GM19468 (cell line): ENCODE data around the gene HDAC7.

Experiments used
- ATAC-seq: cut with Tn5 transposase; IDR thresholded peaks from one replicate; pipeline ENCODE4 v1.9.1; 2021; ENCODE audit warnings: mild to moderate bottlenecking, moderate library complexity, moderate number of reproducible peaks; ENCODE audit not compliant: unreplicated experiment; ENCODE audit errors: extremely low read depth

Gene HDAC7

DNA sequence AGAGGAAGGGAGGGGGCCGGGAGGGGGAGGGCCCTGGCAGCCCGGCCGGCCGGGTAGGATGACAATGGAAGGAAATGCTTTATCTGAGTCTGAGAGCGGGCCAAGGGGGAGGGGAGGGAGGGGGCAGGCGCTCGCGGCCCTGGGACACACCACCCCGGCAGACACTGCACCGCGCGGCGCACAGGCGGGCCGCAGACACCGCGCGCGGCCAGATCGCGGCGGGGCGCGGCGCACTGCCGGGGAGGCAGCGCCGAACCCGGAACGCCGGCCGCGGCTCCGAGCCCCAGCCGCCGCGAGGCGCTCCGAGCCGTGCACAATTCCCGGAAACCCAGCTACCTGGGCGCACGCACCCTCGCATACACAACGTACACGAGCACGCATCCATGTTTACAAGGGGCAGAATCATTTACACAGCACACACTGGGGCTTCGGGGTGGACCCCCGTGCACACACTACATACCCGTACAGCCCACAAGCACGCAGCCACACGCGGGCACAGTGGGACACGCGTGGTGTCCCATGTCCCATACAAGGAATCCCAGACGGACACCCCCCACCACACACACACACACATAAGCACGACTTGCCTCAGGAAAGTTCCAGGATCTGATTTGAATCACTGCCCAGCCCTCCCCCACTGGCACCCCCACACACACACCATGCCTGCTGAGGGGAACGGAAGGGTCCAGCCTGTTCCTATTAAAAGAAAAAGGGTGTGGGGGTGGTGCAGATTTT lies at the start of gene HDAC7:
HDAC7 (minus strand) TSS at position 8 of the 735 bp plus-strand sequence. CDS start 118 bp downstream, outside the sequence.
- ATAC-seq = no peak

GRCh38 chr12:47868552-47869031 lies 48.9 kb upstream of the HDAC7 start:
- ATAC-seq = peak; percentile 51

GRCh38 chr12:47868041-47868440 lies 48.3 kb upstream of the HDAC7 start:
- no peak for ATAC-seq

DNA sequence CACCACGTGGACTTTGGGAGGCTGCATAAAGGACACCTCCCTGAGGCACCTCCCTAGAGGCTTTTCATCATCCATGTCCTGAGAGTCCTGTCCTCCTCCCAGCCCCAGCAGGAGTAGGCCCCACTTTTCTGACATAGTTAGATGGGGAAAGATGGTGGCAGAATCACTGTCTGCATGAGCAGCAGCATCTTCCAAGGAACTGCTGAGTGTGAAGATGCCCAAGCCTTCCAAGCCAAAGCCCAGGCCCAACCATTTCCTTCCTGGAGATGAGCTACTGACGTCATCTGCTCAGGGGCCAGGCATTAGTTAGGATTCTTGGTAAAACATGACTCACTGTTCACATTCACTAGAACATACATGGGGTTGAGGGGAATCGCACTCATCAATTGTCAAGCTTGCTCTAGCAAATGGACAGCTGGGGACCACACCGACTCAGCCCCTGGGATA lies 47.8 kb upstream of the HDAC7 start:
- ATAC-seq = no peak

DNA sequence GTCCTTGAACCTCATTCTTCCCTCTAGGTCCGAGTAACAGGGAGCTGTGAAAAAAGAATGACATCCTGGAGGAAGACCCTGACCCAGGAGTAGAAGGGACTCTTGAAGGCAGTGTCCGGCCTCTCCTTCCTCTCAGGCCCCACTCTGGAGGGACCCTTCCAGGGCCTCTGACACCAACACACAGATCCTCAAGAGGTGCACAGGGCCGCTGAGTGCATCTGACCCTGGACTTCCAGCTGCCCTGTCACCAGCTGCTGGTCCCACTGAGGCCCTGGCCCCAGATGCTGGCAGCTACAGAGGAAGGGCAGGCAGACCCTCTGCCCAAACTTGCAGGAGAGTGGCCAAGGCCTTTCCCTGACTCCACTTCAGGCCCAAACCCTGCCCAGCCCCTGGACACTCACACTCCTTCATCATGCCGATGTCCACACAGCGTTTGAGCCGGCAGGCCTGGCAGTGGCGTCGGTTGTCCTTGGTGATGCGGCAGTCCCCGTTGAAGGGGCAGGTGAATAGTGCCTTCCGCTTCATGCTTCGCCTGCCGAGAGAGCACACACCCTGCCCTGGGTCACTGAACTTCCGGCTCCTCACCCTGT lies 45.0 kb upstream of the HDAC7 start:
- no peak for ATAC-seq

GRCh38 chr12:47863985-47864384 lies 44.3 kb upstream of the HDAC7 start:
- ATAC-seq = no peak

- no peak for ATAC-seq
Measured at GRCh38 chr12:47863467-47863866, 43.8 kb upstream of the HDAC7 start.

GRCh38 chr12:47862881-47863280 lies 43.2 kb upstream of the HDAC7 start:
- ATAC-seq = no peak

- no peak for ATAC-seq
Measured at GRCh38 chr12:47862167-47862750, 42.6 kb upstream of the HDAC7 start.

DNA sequence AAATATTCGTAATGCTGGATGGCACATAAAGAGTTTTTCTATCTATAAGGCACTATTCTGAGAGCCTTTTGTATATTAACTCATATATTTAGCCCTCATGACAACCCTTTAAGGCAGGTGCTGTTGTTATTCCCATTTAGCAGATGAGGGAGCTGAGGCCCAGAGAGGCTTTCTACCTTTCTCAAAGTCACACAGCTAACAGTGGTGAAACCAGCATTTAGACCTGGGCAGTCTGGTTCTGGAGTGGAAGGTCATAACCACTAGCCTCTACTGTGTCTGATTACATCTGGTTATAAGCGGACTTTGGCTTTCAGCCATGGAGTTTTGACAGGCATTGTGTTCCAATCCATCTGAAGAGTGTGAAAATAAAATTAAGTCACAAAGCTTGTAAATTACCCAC lies 41.2 kb upstream of the HDAC7 start:
- ATAC-seq = no peak

DNA sequence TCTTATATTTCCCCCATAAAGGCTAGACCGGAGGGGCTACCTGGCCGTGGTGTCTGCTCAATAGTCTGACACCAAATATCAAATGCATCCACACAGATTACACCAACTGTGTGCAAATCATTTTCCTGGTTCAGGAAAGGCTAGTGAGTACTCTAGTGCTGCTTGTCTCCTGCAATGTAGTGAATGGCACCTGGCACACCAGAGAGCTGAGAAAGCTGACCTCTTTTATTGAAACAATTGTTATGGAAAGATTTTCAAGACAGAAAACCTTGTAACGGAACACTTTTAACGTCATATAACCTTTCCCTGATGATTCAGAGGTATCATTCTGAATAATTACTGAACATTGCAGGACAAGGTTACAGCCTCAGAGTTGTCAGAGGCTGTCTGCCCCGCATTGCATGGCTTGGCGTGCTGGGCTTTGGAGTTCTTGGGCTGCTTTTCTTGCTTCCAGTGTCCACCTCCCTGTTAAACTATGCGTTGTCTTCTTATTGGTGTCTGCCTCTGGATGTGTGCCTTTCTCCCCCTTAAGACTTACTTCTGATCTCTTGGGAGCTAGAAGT lies 40.7 kb upstream of the HDAC7 start:
- no peak for ATAC-seq

- no peak for ATAC-seq
Measured at GRCh38 chr12:47858511-47859266, 39.0 kb upstream of the HDAC7 start.

GRCh38 chr12:47856721-47857575 lies 37.2 kb upstream of the HDAC7 start:
- no peak for ATAC-seq

GRCh38 chr12:47856094-47856493 lies 36.4 kb upstream of the HDAC7 start:
- no peak for ATAC-seq

DNA sequence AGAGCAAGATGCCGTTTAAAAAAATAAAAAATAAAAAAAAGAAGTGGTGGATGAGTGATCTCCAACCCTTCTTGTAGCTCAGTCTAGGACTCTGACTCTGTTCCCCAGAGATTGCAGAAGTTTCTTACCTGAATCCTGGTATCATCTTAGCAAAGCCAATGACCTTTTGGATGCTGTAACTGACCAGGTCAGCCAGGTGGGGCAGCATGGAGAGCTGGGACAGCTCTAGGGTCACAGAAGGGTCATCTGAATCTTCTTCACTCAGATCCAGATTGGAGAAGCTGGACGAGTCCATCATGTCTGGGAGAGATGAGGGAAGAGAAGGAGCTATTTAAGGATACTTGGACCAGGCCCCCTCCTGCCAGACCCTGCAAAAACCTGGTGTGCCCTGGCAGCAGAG lies 35.8 kb upstream of the HDAC7 start:
- no peak for ATAC-seq

- ATAC-seq = no peak
Measured at GRCh38 chr12:47854531-47854930, 34.8 kb upstream of the HDAC7 start.

- ATAC-seq = no peak
Measured at GRCh38 chr12:47852096-47852571, 32.4 kb upstream of the HDAC7 start.

- no peak for ATAC-seq
Measured at GRCh38 chr12:47851303-47851952, 31.7 kb upstream of the HDAC7 start.
